ENCODE measurements around the gene PAGE2.

GRCh38 chrX:55132416-55132815 is 43.6 kb downstream of the PAGE2 start:
- TF ChIP-seq EZH2 (IDR thresholded peaks at IDR 0.05; ENCODE audit: insufficient read depth, poor library complexity, severe bottlenecking) (no peak), EZH2phosphoT487 (IDR thresholded peaks at IDR 0.05; ENCODE audit: insufficient read depth, low read depth) (no peak)
